ENCODE data around the gene ZNF555. TPM values are rescaled to one million over a fixed set of nuclear protein-coding genes. Genes with fewer than 3 reads are reported as not detected.
"Not testable (repeated sequence)": the region's sequence is repeated elsewhere in the genome, so short reads cannot be mapped to it uniquely, and the experiment has no call there.

Gene ZNF555
- total and polyA plus RNA-seq, 9 of the 15 experiments (the other 6 are each of a cell fraction or from before 2014, with no cell fraction given), result 2.0 to 6.7 (median 5.4) TPM

DNA sequence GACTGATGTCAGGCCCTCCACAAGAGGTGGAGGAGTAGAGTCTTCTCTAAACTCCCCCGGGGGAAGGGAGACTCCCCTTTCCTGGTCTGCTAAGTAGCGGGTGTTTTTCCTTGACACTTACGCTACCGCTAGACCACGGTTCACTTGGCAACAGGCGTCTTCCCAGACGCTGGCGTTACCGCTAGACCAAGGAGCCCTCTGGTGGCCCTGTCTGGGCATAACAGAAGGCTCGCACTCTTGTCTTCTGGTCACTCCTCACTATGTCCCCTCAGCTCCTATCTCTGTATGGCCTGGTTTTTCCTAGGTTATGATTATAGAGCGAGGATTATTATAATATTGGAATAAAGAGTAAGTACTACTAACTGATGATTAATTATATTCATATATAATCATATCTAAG lies 30.9 kb downstream of the ZNF555 start:
- H3K9me1 ChIP-seq (ENCODE audit: control insufficient read depth, insufficient read depth, low read length); H3K79me2 ChIP-seq (ENCODE audit: control insufficient read depth, insufficient read depth, low read length); POLR2A ChIA-PET; H3K4me2 ChIP-seq (ENCODE audit: insufficient read depth, low read length); H3K4me1 ChIP-seq (replicated peaks in 1 of 2; ENCODE audit: control insufficient read depth in 2 of 2, insufficient read depth in 2 of 2, low read length in 2 of 2); H3K9ac ChIP-seq (ENCODE audit: insufficient read depth in 1 of 2, low read depth in 2 of 2, low read length in 2 of 2); H3K36me3 ChIP-seq (ENCODE audit: control insufficient read depth, insufficient read depth, low read length); FAIRE-seq; BruUV-seq (replicated peaks); H2AFZ ChIP-seq (ENCODE audit: low read depth, low read length); ATAC-seq; H3K4me3 ChIP-seq; H4K20me1 ChIP-seq (replicated peaks; ENCODE audit: control insufficient read depth, insufficient read depth, low read length); DNase-seq (ENCODE audit: extremely low read depth in 1 of 4, low spot score in 3 of 4); H3K27me3 ChIP-seq (ENCODE audit: control insufficient read depth in 2 of 2, insufficient read depth in 2 of 2, low read length in 2 of 2); H3K9me3 ChIP-seq (replicated peaks; ENCODE audit: control insufficient read depth, insufficient read depth, low read depth, low read length); H3K27ac ChIP-seq (ENCODE audit: extremely low read depth, low read depth, low read length): not testable (repeated sequence)
- intact Hi-C loops (cut with micrococcal nuclease) (loop anchor here (5.0 kb wide), 1 partner anchor 225 kb away; no protein-coding TSS in a partner anchor), in situ Hi-C loops (cut with MboI) (loop anchor here (5.0 kb wide), 1 partner anchor 225 kb away; no protein-coding TSS in a partner anchor)
- TF ChIP-seq RAD21 (CRISPR knock-in tag; conservative IDR thresholded peaks at IDR 0.05 in 1 of 2, IDR thresholded peaks at IDR 0.05 in 1 of 2), result peak in 1 of 2 experiments; percentile 13; a peak in 1 of 4 replicates
- CTCF ChIA-PET (ENCODE audit: low intra/inter-chr PET ratio), result interaction anchor here (0.6 kb wide), 1 partner anchor 224 kb away, joined by 4 read pairs; no protein-coding TSS in a partner anchor
- 0% methylated on average over 1 of the region's 11 CpGs for WGBS (ENCODE audit: insufficient coverage, low coverage, missing lambda C conversion rate)

GRCh38 chr19:2877398-2878331 lies 36.4 kb downstream of the ZNF555 start:
- peaks cover 17% of the 10 kb centered on the region for H3K9me3 ChIP-seq (replicated peaks; ENCODE audit: control insufficient read depth, insufficient read depth, low read depth, low read length)
- no peaks in the 10 kb centered on the region for H3K36me3 ChIP-seq (ENCODE audit: control insufficient read depth, insufficient read depth, low read length)
- CTCF ChIA-PET (ENCODE audit: low intra/inter-chr PET ratio), result no interaction called here
- no peak overlapping the region for H3K4me2 ChIP-seq (ENCODE audit: insufficient read depth, low read length)
- no peak overlapping the region for H3K27ac ChIP-seq (ENCODE audit: extremely low read depth, low read depth, low read length)
- no peak overlapping the region for H2AFZ ChIP-seq (ENCODE audit: low read depth, low read length)
- POLR2A ChIA-PET, result interaction anchor here (0.6 kb wide), 1 partner anchor 46 kb away, joined by 3 read pairs; no protein-coding TSS in a partner anchor
- no peaks in the 10 kb centered on the region; a peak in 1 of 5 replicates for H3K4me1 ChIP-seq (replicated peaks in 1 of 2; ENCODE audit: control insufficient read depth in 2 of 2, insufficient read depth in 2 of 2, low read length in 2 of 2)
- ATAC-seq, result no peak
- no peaks in the 10 kb centered on the region for H3K27me3 ChIP-seq (ENCODE audit: control insufficient read depth in 2 of 2, insufficient read depth in 2 of 2, low read length in 2 of 2)
- in situ Hi-C loops (cut with MboI), result no loop called here
- H3K79me2 ChIP-seq (ENCODE audit: control insufficient read depth, insufficient read depth, low read length), result no peaks in the 10 kb centered on the region
- H3K9me1 ChIP-seq (ENCODE audit: control insufficient read depth, insufficient read depth, low read length), result no peaks in the 10 kb centered on the region
- no peaks in the 10 kb centered on the region for H4K20me1 ChIP-seq (replicated peaks; ENCODE audit: control insufficient read depth, insufficient read depth, low read length)
- 38% methylated on average over 32 of the region's 32 CpGs for WGBS (ENCODE audit: insufficient coverage, low coverage, missing lambda C conversion rate)
- DNase-seq (ENCODE audit: extremely low read depth in 1 of 4, low spot score in 3 of 4), result no peak
- no TSS peak for BruUV-seq (replicated peaks)
- intact Hi-C loops (cut with micrococcal nuclease), result no loop called here
- no peak for FAIRE-seq
- no peak overlapping the region for H3K4me3 ChIP-seq
- H3K9ac ChIP-seq (ENCODE audit: insufficient read depth in 1 of 2, low read depth in 2 of 2, low read length in 2 of 2), result no peak overlapping the region
- TF ChIP-seq ZNF75A (CRISPR knock-in tag; IDR thresholded peaks at IDR 0.05) (peak; percentile 94), SP1 (CRISPR knock-in tag; IDR thresholded peaks at IDR 0.05) (no peak), CBX3 (IDR thresholded peaks at IDR 0.05; ENCODE audit: borderline replicate concordance in 1 of 2, low read length in 2 of 2) (peak in 1 of 2 experiments; percentile 80; a peak in 2 of 3 replicates), TRIM28 (IDR thresholded peaks at IDR 0.05) (peak; percentile 98), ATF4 (CRISPR knock-in tag; IDR thresholded peaks at IDR 0.05) (no peak), ZNF436 (CRISPR knock-in tag; IDR thresholded peaks at IDR 0.05) (no peak), ZNF175 (CRISPR knock-in tag; IDR thresholded peaks at IDR 0.05; ENCODE audit: low read depth) (no peak), ZEB2 (IDR thresholded peaks at IDR 0.05) (peak; percentile 52; the same call in 1 of the 2 replicates), CBX1 (IDR thresholded peaks at IDR 0.05; ENCODE audit: low read depth) (peak; percentile 58; the same call in 1 of the 2 replicates), ZBTB1 (CRISPR knock-in tag; IDR thresholded peaks at IDR 0.05; ENCODE audit: borderline replicate concordance, low read depth) (no peak), NR1H2 (CRISPR knock-in tag; IDR thresholded peaks at IDR 0.05) (no peak), POLR2AphosphoS2 (IDR thresholded peaks at IDR 0.05; ENCODE audit: low read length) (no peak)

Data from K562 (cell line).